H9 (cell line): ENCODE data around the gene CDC42EP4. TPM values are rescaled to one million over a fixed set of nuclear protein-coding genes. Genes with fewer than 3 reads are reported as not detected.

Source experiments
- DNase-seq: peaks from one replicate; pipeline ENCODE4 v3.0.0-alpha.2; 2017
- H2AFZ ChIP-seq: one replicate; pipeline ENCODE4 v1.6.1; 2013; ENCODE audit warnings: mild to moderate bottlenecking, low read length, control low read depth, moderate library complexity
- H2AK5ac ChIP-seq: 2 replicates; pipeline ENCODE4 v1.6.1; 2013; ENCODE audit warnings: low read length, control low read depth, mixed read lengths; ENCODE audit not compliant: insufficient read length
- H2BK120ac ChIP-seq: one replicate; pipeline ENCODE4 v1.6.1; 2013; ENCODE audit warnings: low read depth, mild to moderate bottlenecking, low read length, control low read depth, inconsistent platforms; ENCODE audit not compliant: poor library complexity, severe bottlenecking
- H2BK12ac ChIP-seq: 2 replicates; pipeline ENCODE4 v1.6.1; 2013; ENCODE audit warnings: low read length, control low read depth, mixed read lengths, low read depth; ENCODE audit not compliant: insufficient read length
- H2BK15ac ChIP-seq: 2 replicates; pipeline ENCODE4 v1.6.1; 2013; ENCODE audit warnings: low read depth, low read length, control low read depth
- H2BK20ac ChIP-seq: one replicate; pipeline ENCODE4 v1.6.1; 2013; ENCODE audit warnings: low read depth, mild to moderate bottlenecking, low read length, control low read depth, inconsistent platforms; ENCODE audit not compliant: poor library complexity, severe bottlenecking
- H2BK5ac ChIP-seq: 2 replicates; pipeline ENCODE4 v1.6.1; 2013; ENCODE audit warnings: low read length, control low read depth, mixed read lengths; ENCODE audit not compliant: insufficient read length
- H3K14ac ChIP-seq: 2 replicates; pipeline ENCODE4 v1.6.1; 2013; ENCODE audit warnings: low read length, control low read depth; ENCODE audit not compliant: insufficient read depth
- H3K18ac ChIP-seq: 2 replicates; pipeline ENCODE4 v1.6.1; 2013; ENCODE audit warnings: low read depth, mild to moderate bottlenecking, mixed read lengths, low read length, control low read depth; ENCODE audit not compliant: insufficient read length
- H3K23ac ChIP-seq: 2 replicates; pipeline ENCODE4 v1.6.1; 2013; ENCODE audit warnings: low read length, control low read depth, mixed read lengths, low read depth; ENCODE audit not compliant: insufficient read length
- H3K23me2 ChIP-seq: 2 replicates; pipeline ENCODE4 v1.6.1; 2013; ENCODE audit warnings: low read depth, mild to moderate bottlenecking, mixed read lengths, low read length, control low read depth; ENCODE audit not compliant: insufficient read length, poor library complexity, severe bottlenecking
- H3K27ac ChIP-seq: 2 replicates; pipeline ENCODE4 v1.5.1; 2013; ENCODE audit warnings: low read length, control low read depth, mixed read lengths, low read depth; ENCODE audit not compliant: insufficient read length
- H3K27me3 ChIP-seq: 2 replicates; pipeline ENCODE4 v1.6.1; 2013; ENCODE audit warnings: low read length, control low read depth, inconsistent platforms; ENCODE audit not compliant: insufficient read depth
- H3K4ac ChIP-seq: 2 replicates; pipeline ENCODE4 v1.6.1; 2013; ENCODE audit warnings: low read depth, mild to moderate bottlenecking, control low read depth, inconsistent platforms, low read length, moderate library complexity
- H3K4me1 ChIP-seq: 2 replicates; pipeline ENCODE4 v1.6.1; 2013; ENCODE audit warnings: low read length, control low read depth, inconsistent platforms; ENCODE audit not compliant: insufficient read depth
- H3K4me2 ChIP-seq: 2 replicates; pipeline ENCODE4 v1.6.1; 2013; ENCODE audit warnings: low read length, control low read depth, mixed read lengths; ENCODE audit not compliant: insufficient read length, insufficient read depth
- H3K56ac ChIP-seq: 2 replicates; pipeline ENCODE4 v1.6.1; 2013; ENCODE audit warnings: low read depth, mild to moderate bottlenecking, mixed read lengths, low read length, control low read depth; ENCODE audit not compliant: insufficient read length
- H3K79me1 ChIP-seq: 2 replicates; pipeline ENCODE4 v1.6.1; 2013; ENCODE audit warnings: low read depth, mild to moderate bottlenecking, moderate library complexity, low read length, control low read depth, inconsistent platforms; ENCODE audit not compliant: insufficient read depth, poor library complexity, severe bottlenecking
- H3K79me2 ChIP-seq: 2 replicates; pipeline ENCODE4 v1.6.1; 2013; ENCODE audit warnings: low read length, control low read depth, inconsistent platforms; ENCODE audit not compliant: insufficient read depth
- H3K9ac ChIP-seq: 2 replicates; pipeline ENCODE4 v1.6.1; 2013; ENCODE audit warnings: low read length, control low read depth, mixed read lengths; ENCODE audit not compliant: insufficient read length; ENCODE audit errors: extremely low read depth
- H3K9me3 ChIP-seq: one replicate; pipeline ENCODE4 v1.6.1; 2013; ENCODE audit warnings: low read depth, low read length, inconsistent platforms; ENCODE audit not compliant: control insufficient read depth
- H3T11ph ChIP-seq: one replicate; pipeline ENCODE4 v1.6.1; 2013; ENCODE audit warnings: mild to moderate bottlenecking, low read length, control low read depth, inconsistent platforms
- H4K20me1 ChIP-seq: one replicate; pipeline ENCODE4 v1.6.1; 2013; ENCODE audit not compliant: control insufficient read depth, insufficient read length, insufficient read depth
- H4K5ac ChIP-seq: 2 replicates; pipeline ENCODE4 v1.6.1; 2013; ENCODE audit warnings: low read depth, mild to moderate bottlenecking, mixed read lengths, low read length, control low read depth; ENCODE audit not compliant: insufficient read length
- H4K8ac ChIP-seq: replicated peaks from 2 replicates; pipeline ENCODE4 v1.6.1; 2013; ENCODE audit warnings: low read length, control low read depth, mixed read lengths, low read depth; ENCODE audit not compliant: insufficient read length
- H4K91ac ChIP-seq: 2 replicates; pipeline ENCODE4 v1.6.1; 2013; ENCODE audit warnings: low read depth, mild to moderate bottlenecking, moderate library complexity, mixed read lengths, low read length, control low read depth; ENCODE audit not compliant: insufficient read length
- H3K27ac Mint-ChIP-seq, 3 experiments: 2 replicates in 2 of 3; 3 replicates in 1 of 3; pipeline ENCODE4 v1.8.0; 2020 to 2021; ENCODE audit warnings: mixed read lengths in 3 of 3, mild to moderate bottlenecking in 1 of 3, moderate library complexity in 1 of 3
- H3K27me3 Mint-ChIP-seq: 2 replicates; pipeline ENCODE4 v1.8.0; 2021; ENCODE audit warnings: low read depth, mild to moderate bottlenecking, moderate library complexity, mixed read lengths
- H3K36me3 Mint-ChIP-seq, 3 experiments: 2 replicates in 2 of 3; 3 replicates in 1 of 3; pipeline ENCODE4 v1.8.0; 2020 to 2021; ENCODE audit warnings: low read depth in 3 of 3, mixed read lengths in 3 of 3; ENCODE audit not compliant: insufficient read depth in 1 of 3
- H3K4me1 Mint-ChIP-seq, 2 experiments: 2 replicates each; pipeline ENCODE4 v1.8.0; 2020; ENCODE audit warnings: mixed read lengths in 2 of 2
- H3K4me3 Mint-ChIP-seq, 2 experiments: 2 replicates in 1 of 2; 3 replicates in 1 of 2; pipeline ENCODE4 v1.8.0; 2020 to 2021; ENCODE audit warnings: mild to moderate bottlenecking in 2 of 2, mixed read lengths in 2 of 2, moderate library complexity in 1 of 2
- H3K9me3 Mint-ChIP-seq, 2 experiments: 2 replicates in 1 of 2; 3 replicates in 1 of 2; pipeline ENCODE4 v1.8.0; 2020; ENCODE audit warnings: mild to moderate bottlenecking in 2 of 2, mixed read lengths in 2 of 2, moderate library complexity in 1 of 2
- WGBS: extraction: QIAGEN DNeasy Blood & Tissue Kit; methylation state at CpG from one replicate; pipeline ENCODE4 v1.1.7; 2013; ENCODE audit warnings: missing lambda C conversion rate, low lambda C conversion rate, mixed read lengths; ENCODE audit not compliant: insufficient read length; ENCODE audit errors: extremely low coverage; 5-methylcytosine and 5-hydroxymethylcytosine counted together
- long read RNA-seq: library from polyadenylated mRNA; unstranded; transcript quantifications from one replicate; pipeline ENCODE4 v2.0.0, GENCODE V29; 2020
- total RNA-seq: library from RNA; stranded (reverse); gene quantifications from 2 replicates; pipeline ENCODE4 v1.2.1, GENCODE V29; 2021
- TF ChIP-seq, protein P1 (sequence below): fragments of 200-600 bp; sonication (generic); conservative IDR thresholded peaks from 3 replicates; pipeline ENCODE4 v1.8.0; 2021; ENCODE audit warnings: antibody characterized with exemption, mild to moderate bottlenecking

Gene CDC42EP4, protein sequence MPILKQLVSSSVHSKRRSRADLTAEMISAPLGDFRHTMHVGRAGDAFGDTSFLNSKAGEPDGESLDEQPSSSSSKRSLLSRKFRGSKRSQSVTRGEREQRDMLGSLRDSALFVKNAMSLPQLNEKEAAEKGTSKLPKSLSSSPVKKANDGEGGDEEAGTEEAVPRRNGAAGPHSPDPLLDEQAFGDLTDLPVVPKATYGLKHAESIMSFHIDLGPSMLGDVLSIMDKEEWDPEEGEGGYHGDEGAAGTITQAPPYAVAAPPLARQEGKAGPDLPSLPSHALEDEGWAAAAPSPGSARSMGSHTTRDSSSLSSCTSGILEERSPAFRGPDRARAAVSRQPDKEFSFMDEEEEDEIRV
- total RNA-seq = 27.1 and 28.2 TPM in 2 replicates
- long read RNA-seq, transcript CDC42EP4-201 (2 exons, 3,272 nt) = major isoform, 191 of 224 reads
- long read RNA-seq, transcript CDC42EP4-205 (2 exons, 1,022 nt) = minor isoform, 15 of 224 reads
- long read RNA-seq, partial matches to known transcripts = 0 of 224 reads
- long read RNA-seq, other reads (novel, unspliced or antisense) = 16 of 224 reads

DNA sequence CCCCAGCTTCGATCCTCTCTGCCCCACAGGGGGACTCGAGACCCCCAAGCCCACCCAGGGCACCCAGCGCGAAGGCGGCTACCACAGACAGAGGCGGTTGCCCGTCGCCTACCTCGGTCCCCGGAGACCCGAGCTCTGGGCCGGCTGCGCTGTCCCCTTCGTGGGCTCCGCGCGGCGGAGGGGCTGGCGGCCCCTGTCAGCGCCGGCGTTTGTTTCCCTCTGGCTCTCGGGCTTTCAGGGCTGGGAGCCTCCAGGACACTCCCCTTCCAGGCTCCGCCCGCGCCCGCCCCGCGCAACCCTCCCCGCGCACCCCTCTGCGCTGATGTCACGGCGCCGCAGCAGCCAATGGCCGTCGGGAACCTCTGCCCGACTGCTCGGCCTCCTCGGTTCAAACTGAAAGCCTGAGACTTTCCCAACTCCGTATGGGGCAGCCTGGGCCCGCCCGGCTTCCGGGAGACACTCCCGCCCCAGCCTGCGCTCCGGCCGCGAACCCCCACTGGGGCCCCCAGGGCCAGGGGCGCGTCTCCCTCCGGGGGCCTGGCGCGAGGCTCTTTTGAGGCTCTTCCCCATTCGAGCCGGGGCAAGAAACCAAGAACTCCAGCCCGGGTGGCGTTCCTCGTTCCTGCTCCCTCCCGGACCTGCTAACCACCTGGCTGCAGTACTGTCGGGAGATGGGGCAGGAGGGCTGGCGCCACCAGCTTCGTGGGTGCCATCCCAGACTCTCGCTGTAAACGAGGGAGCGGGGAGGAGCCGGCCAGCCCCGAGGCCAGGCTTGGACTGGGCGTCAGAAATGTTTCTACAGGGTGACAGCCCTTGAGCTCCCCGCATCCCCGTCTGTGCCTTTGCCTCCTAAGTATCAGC, at the start of gene CDC42EP4:
CDC42EP4 (minus strand) TSS at position 221 of the 861 bp plus-strand sequence. CDS start 25,501 bp downstream, outside the sequence.
- H3T11ph ChIP-seq = no peak within 1 kb of the TSS
- TF ChIP-seq, protein P1, sequence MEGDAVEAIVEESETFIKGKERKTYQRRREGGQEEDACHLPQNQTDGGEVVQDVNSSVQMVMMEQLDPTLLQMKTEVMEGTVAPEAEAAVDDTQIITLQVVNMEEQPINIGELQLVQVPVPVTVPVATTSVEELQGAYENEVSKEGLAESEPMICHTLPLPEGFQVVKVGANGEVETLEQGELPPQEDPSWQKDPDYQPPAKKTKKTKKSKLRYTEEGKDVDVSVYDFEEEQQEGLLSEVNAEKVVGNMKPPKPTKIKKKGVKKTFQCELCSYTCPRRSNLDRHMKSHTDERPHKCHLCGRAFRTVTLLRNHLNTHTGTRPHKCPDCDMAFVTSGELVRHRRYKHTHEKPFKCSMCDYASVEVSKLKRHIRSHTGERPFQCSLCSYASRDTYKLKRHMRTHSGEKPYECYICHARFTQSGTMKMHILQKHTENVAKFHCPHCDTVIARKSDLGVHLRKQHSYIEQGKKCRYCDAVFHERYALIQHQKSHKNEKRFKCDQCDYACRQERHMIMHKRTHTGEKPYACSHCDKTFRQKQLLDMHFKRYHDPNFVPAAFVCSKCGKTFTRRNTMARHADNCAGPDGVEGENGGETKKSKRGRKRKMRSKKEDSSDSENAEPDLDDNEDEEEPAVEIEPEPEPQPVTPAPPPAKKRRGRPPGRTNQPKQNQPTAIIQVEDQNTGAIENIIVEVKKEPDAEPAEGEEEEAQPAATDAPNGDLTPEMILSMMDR = no peak
- H3K56ac ChIP-seq = no peak within 1 kb of the TSS
- no peak within 1 kb of the TSS for H4K5ac ChIP-seq
- DNase-seq = peak; percentile 99
- no peak within 1 kb of the TSS for H4K91ac ChIP-seq
- H2BK20ac ChIP-seq = no peak within 1 kb of the TSS
- peak within 1 kb of the TSS in 1 of 3 experiments; percentile 57; a peak in 1 of 7 replicates for H3K27ac Mint-ChIP-seq
- peaks cover 20% of the 10 kb centered on the region for H3K27me3 Mint-ChIP-seq
- no peaks in the 10 kb centered on the region; a peak in 1 of 7 replicates for H3K36me3 Mint-ChIP-seq
- H3K9me3 Mint-ChIP-seq = peaks cover 0 to 3% of the 10 kb centered on the region in 2 experiments; a peak in 1 of 5 replicates
- peak within 1 kb of the TSS; percentile 24; the same call in 1 of the 2 replicates for H3K14ac ChIP-seq
- no peak within 1 kb of the TSS for H2AFZ ChIP-seq
- H3K4me1 Mint-ChIP-seq = peaks cover 42 to 47% of the 10 kb centered on the region in 2 experiments
- H3K4me2 ChIP-seq = peak within 1 kb of the TSS; percentile 49
- no peak within 1 kb of the TSS for H3K27ac ChIP-seq
- no peak within 1 kb of the TSS for H3K18ac ChIP-seq
- no peak within 1 kb of the TSS for H2BK15ac ChIP-seq
- no CpG with 5 or more reads among the region's 71 CpGs for WGBS
- H3K23me2 ChIP-seq = peaks cover 12% of the 10 kb centered on the region
- H2BK5ac ChIP-seq = no peak within 1 kb of the TSS
- peak within 1 kb of the TSS; percentile 88 to 95 for H3K4me3 Mint-ChIP-seq
- H3K79me1 ChIP-seq = no peaks in the 10 kb centered on the region
- no peaks in the 10 kb centered on the region for H3K9me3 ChIP-seq
- H2BK120ac ChIP-seq = no peak within 1 kb of the TSS
- no peak within 1 kb of the TSS for H2AK5ac ChIP-seq
- H4K8ac ChIP-seq = no peak within 1 kb of the TSS
- H4K20me1 ChIP-seq = no peaks in the 10 kb centered on the region
- no peak within 1 kb of the TSS for H3K9ac ChIP-seq
- peaks cover 2% of the 10 kb centered on the region; the same call in 1 of the 2 replicates for H3K4me1 ChIP-seq
- H3K23ac ChIP-seq = no peak within 1 kb of the TSS
- H3K79me2 ChIP-seq = no peaks in the 10 kb centered on the region
- H2BK12ac ChIP-seq = no peak within 1 kb of the TSS
- no peak within 1 kb of the TSS for H3K4ac ChIP-seq
- H3K27me3 ChIP-seq = no peaks in the 10 kb centered on the region
